GM12874 (cell line): Measurements from ENCODE around the gene ZCCHC17.

Source experiments
- CTCF ChIP-seq: IDR thresholded peaks from 2 replicates; pipeline ENCODE4 v1.5.1; 2011; ENCODE audit warnings: low read depth, mild to moderate bottlenecking, control low read depth, low read length, moderate library complexity; ENCODE audit not compliant: insufficient read depth

Gene ZCCHC17

GRCh38 chr1:31412205-31412604 is 115.4 kb downstream of the ZCCHC17 start:
- TF ChIP-seq CTCF, result no peak

GRCh38 chr1:31412732-31413404 is 116.0 kb downstream of the ZCCHC17 start, which contains the start of gene SERINC2:
Gene SERINC2, plus strand, starts transcription at chr1:31413213. Its CDS starts 53 bp downstream, at chr1:31413266.
- no peak for TF ChIP-seq CTCF

GRCh38 chr1:31413405-31414001 is 116.7 kb downstream of the ZCCHC17 start:
- no peak for TF ChIP-seq CTCF
